Fibroblast of the conjunctiva (primary cell): ENCODE results near the gene COPZ2.
"Not testable (repeated sequence)": the region's sequence is repeated elsewhere in the genome, so short reads cannot be mapped to it uniquely, and the experiment has no call there.

ENCODE experiments used
- DNase-seq: peaks from one replicate; pipeline ENCODE4 v3.0.0-alpha.2; 2010; ENCODE audit warnings: low read depth

Gene COPZ2

GRCh38 chr17:48006936-48007709 is 30.5 kb downstream of the COPZ2 start:
- DNase-seq, result no peak

GRCh38 chr17:48004983-48005382 is 32.6 kb downstream of the COPZ2 start:
- no peak for DNase-seq

GRCh38 chr17:48003417-48004151 is 34.0 kb downstream of the COPZ2 start:
- DNase-seq, result no peak

- DNase-seq, result no peak
Measured at GRCh38 chr17:48002916-48003416, 34.6 kb downstream of the COPZ2 start.

- DNase-seq, result peak; percentile 31
Measured at GRCh38 chr17:48002266-48002915, 35.2 kb downstream of the COPZ2 start.

GRCh38 chr17:48001657-48002056 is 35.9 kb downstream of the COPZ2 start:
- not testable (repeated sequence) for DNase-seq

GRCh38 chr17:48001197-48001596 is 36.4 kb downstream of the COPZ2 start:
- DNase-seq, result no peak

GRCh38 chr17:47999582-47999981 is 38.0 kb downstream of the COPZ2 start:
- no peak for DNase-seq

- DNase-seq, result no peak
Measured at GRCh38 chr17:47998044-47998443, 39.6 kb downstream of the COPZ2 start.

GRCh38 chr17:47997586-47997985 is 40.0 kb downstream of the COPZ2 start:
- no peak for DNase-seq

- DNase-seq, result no peak
Measured at GRCh38 chr17:47996201-47996600, 41.4 kb downstream of the COPZ2 start.

GRCh38 chr17:47995241-47995935 is 42.2 kb downstream of the COPZ2 start:
- DNase-seq, result no peak

GRCh38 chr17:47994724-47995123 is 42.9 kb downstream of the COPZ2 start:
- DNase-seq, result no peak

GRCh38 chr17:47993964-47994363 is 43.6 kb downstream of the COPZ2 start:
- no peak for DNase-seq

- no peak for DNase-seq
Measured at GRCh38 chr17:47993031-47993564, 44.5 kb downstream of the COPZ2 start.

GRCh38 chr17:47992216-47992615 is 45.4 kb downstream of the COPZ2 start:
- no peak for DNase-seq

- no peak for DNase-seq
Measured at GRCh38 chr17:47990962-47991731, 46.5 kb downstream of the COPZ2 start.

GRCh38 chr17:47989700-47990099 is 47.9 kb downstream of the COPZ2 start:
- no peak for DNase-seq

- DNase-seq, result no peak
Measured at GRCh38 chr17:47989159-47989558, 48.4 kb downstream of the COPZ2 start.

GRCh38 chr17:47988445-47988844 is 49.2 kb downstream of the COPZ2 start:
- DNase-seq, result not testable (repeated sequence)

- DNase-seq, result no peak
Measured at GRCh38 chr17:47987240-47987835, 50.3 kb downstream of the COPZ2 start.
